AG10803 (cell line): ENCODE data around the gene RPS16.

Source experiments
- DNase-seq: peaks from one replicate; pipeline ENCODE4 v3.0.0; 2010; ENCODE audit warnings: low read depth
- H3K4me3 ChIP-seq: 2 replicates; pipeline ENCODE4 v1.5.1; 2011; ENCODE audit warnings: mild to moderate bottlenecking, low read length, control low read depth
- TF ChIP-seq, protein P1 (sequence below): conservative IDR thresholded peaks from 2 replicates; pipeline ENCODE4 v1.5.1; 2011; ENCODE audit warnings: mild to moderate bottlenecking, low read length, control low read depth, inconsistent platforms

The RPS16 gene

DNA sequence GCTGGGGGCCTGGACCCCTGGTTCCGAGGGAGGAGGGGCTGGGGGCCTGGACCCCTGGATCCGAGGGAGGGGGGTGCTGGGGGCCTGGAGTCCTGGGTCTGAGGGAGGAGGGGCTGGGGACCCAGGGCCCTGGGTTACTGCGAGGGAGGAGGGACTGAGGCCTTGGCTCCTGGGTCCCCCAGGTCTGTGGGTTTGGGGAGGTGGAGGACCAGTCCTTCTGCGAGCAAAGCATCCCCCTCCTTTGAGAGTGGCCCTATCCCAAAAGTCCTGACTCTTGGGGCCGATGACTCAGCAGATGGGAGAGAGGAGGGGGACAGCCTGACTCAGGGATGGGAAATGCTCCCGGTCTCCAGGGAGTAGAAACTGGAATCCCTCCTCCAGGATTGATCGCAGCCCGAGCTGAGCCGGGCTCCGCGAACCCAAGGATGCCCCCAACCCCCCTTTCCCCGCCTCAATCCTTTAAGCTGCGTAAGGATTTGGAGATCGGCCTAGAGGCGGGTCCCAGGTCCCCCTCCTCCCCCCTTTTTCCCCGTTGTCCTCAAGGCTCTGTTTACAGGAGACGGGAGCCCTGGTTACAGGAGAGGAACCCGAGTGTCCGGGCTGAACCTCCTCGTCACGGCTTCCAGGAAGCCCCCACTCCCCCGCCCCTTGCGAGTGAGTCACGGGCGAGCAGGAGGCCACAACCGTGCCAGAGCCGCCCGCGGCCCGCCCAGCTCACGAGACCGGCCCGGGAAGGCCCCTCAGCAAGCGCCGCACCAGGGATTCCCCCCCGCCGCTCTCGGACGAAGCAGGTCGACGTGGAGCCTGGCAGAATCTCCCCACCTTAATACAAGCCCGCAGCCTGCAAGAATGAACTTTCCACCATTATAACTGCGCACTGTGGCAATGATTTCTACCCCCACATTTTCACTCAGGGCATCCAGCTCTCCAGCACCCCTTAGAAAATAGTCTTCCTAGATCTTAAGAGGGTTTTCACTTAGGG is 32.1 kb downstream of the RPS16 start:
- DNase-seq, result peak; percentile 100
- H3K4me3 ChIP-seq, result peak overlapping the region; percentile 62
- TF ChIP-seq, protein P1, sequence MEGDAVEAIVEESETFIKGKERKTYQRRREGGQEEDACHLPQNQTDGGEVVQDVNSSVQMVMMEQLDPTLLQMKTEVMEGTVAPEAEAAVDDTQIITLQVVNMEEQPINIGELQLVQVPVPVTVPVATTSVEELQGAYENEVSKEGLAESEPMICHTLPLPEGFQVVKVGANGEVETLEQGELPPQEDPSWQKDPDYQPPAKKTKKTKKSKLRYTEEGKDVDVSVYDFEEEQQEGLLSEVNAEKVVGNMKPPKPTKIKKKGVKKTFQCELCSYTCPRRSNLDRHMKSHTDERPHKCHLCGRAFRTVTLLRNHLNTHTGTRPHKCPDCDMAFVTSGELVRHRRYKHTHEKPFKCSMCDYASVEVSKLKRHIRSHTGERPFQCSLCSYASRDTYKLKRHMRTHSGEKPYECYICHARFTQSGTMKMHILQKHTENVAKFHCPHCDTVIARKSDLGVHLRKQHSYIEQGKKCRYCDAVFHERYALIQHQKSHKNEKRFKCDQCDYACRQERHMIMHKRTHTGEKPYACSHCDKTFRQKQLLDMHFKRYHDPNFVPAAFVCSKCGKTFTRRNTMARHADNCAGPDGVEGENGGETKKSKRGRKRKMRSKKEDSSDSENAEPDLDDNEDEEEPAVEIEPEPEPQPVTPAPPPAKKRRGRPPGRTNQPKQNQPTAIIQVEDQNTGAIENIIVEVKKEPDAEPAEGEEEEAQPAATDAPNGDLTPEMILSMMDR, result no peak

DNA sequence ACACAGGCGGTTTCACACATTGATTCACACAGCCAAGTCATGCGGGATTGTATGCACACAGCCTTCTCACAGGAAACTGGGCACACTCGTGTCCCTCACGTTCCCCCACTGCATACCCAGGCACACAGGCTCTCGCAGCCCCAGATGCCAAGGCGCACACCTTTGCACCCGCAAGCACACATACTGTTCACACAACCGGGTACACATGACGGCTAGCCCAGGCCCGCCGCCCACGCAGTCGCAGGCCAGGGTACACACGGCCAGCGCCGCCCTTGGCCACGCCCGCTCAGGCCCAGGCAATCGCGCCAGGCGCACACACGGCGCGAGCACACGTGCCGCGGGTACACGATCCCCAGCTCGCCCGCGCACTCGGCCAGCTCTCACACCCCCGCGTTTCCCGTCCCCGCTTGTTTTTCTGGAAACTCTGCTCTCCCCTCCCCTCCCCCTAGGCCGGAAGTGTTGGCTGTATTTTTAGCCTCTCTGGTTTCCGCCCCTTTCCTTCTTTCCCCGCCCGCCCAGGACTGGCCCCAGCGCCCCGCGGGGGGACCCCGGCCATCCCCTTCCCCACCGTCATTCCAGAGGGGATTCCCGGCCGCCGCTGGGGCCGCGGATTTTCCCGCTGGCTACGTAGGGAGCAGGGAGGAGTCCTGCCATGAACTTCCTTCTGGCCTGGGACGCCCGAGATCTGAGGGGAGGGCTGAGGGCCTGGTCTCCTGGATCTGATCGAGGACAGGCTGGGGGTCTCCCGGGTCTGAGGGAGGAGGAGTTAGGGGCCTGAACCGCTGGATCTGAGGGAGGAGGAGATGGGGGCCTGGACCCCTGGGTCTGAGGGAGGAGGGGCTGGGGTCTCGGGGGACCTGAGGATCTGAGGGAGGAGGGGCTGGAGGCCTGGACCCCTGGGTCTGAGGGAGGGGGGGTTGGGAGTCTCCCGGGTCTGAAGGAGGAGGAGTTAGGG is 33.1 kb downstream of the RPS16 start:
- DNase-seq, result peak; percentile 92
- TF ChIP-seq, protein P1, result no peak

DNA sequence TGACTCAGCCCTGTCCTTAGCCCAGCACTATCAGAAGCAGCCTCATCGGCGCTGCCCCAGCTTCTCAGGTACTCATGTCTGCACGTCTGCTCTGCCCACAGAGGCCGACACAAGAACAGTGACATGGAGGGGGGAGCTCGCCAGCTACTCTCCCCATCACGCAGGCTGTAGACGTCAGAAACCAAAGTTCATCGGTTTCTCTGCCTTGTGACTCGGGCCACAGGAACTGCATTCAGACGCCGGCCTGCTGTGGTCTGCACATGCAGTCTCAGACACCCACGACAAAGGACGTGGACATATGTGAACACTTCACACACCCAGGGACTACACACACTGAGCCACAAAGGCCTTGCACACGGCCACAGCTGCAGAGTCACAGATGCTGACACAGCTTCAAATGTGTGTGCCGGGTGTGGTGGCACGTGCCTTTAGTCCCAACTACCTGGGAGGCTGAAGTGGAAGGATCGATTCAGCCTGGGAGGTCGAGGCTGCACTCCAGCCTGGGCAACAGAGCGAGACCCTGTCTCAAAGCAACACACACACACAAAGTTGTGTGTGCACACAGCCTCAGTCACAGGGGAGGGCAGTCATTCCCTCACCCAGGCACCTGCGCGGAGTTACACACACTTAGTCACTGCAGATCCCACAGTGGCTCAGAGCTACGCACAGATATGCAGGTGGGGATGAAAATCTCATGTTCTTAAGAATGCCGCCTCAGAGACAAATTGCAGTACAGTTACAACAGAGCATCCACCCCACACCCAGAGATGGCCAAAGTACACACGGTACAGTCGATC is 34.0 kb downstream of the RPS16 start:
- peak; percentile 61 for DNase-seq
- H3K4me3 ChIP-seq, result no peak overlapping the region
- TF ChIP-seq, protein P1, result no peak

More for the DNA sequence above, 33.1 kb downstream of the RPS16 start:
- H3K4me3 ChIP-seq, result peak overlapping the region; percentile 62

DNA sequence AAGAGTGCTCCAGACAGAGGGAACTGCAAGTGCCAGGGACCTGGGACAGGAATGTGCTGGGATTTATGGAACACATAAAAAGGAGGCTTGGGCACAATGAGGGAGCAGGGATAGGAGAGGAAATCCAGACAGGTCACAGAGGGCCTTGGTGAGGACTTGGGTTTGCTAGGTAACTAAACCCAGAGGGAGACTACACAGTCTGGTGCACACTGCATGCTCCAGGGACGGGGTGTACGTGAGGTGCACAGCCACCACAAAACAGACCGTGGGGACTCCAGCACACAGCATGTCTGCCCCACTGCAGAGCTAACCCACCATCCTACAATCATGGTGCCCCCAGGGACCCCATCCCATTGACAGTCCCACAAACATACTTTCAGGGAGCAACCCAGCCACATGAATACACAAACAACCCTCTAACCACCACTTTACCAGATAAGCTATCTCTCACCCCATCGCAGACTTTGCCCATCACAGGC is 34.6 kb downstream of the RPS16 start:
- H3K4me3 ChIP-seq, result no peak overlapping the region
- DNase-seq, result no peak
- TF ChIP-seq, protein P1, result no peak

DNA sequence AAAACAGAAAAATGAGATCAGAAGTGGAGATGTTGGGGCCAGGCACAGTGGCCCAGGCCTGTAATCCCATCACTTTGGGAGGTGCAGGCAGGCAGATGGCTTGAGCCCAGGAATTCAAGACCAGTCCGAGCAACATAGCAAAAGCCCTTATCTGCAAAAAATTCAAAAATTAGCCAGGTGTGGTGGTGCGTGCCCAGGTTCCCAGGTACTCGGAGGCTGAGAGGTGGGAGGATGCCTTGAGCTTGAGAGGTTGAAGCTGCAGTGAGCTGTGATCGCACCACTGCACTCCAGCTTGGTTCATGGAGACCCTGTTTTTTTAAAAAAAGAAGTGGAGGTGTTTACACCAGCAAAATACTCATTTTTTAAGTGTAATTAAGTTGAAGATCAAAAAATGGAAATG is 35.7 kb downstream of the RPS16 start:
- no peak for DNase-seq
- TF ChIP-seq, protein P1, result no peak
- no peak overlapping the region for H3K4me3 ChIP-seq

DNA sequence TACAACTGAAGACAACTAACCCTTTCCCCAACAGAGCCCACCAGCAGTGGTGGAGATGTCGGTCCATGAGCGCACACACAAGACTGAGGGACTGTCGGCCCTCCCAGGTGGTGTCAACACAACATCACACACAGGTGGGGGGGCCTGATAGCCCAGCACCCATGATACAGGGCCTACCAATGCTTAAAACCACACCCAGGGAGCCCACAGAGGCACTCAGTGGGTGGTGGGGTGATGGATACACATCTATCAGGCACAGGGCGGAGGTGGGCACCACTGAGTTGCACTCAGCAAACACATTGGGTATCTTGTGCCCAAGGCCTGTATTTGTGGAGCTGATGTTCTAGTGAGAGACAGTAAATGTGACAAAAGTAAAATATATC is 36.1 kb downstream of the RPS16 start:
- TF ChIP-seq, protein P1, result no peak
- H3K4me3 ChIP-seq, result no peak overlapping the region

More for the DNA sequence above, 36.1 kb downstream of the RPS16 start:
- DNase-seq, result no peak
